ENCODE results near the gene RALGPS1. TPM values are rescaled to one million over a fixed set of nuclear protein-coding genes. Genes with fewer than 3 reads are reported as not detected.

The RALGPS1 gene
- total and polyA plus RNA-seq, 2 of the 13 experiments (the other 11 are each of a cell fraction or from before 2014, with no cell fraction given), result 3.7 to 6.5 TPM

- TF ChIP-seq BATF2 (CRISPR knock-in tag; IDR thresholded peaks at IDR 0.05) (no peak), EP300 (IDR thresholded peaks at IDR 0.05; ENCODE audit: low read depth in 2 of 2, low read length in 2 of 2) (no peak), EP300 (CRISPR knock-in tag; IDR thresholded peaks at IDR 0.05; ENCODE audit: borderline replicate concordance) (no peak), ZNF326 (CRISPR knock-in tag; IDR thresholded peaks at IDR 0.05; ENCODE audit: borderline replicate concordance) (no peak), ZNF430 (CRISPR knock-in tag; IDR thresholded peaks at IDR 0.05) (no peak), DDIT3 (CRISPR knock-in tag; IDR thresholded peaks at IDR 0.05) (no peak), ZNF256 (CRISPR knock-in tag; conservative IDR thresholded peaks at IDR 0.05) (no peak), ZMYM2 (CRISPR knock-in tag; IDR thresholded peaks at IDR 0.05) (no peak), ZNF878 (CRISPR knock-in tag; IDR thresholded peaks at IDR 0.05) (no peak)
Observed at GRCh38 chr9:127081250-127082185, 166.9 kb downstream of the RALGPS1 start (continued).

- Histone ChIP-seq H3K4me2 (ENCODE audit: low read depth, low read length) (no peak overlapping the region), H3K9ac (ENCODE audit: insufficient read depth, low read depth, low read length) (no peak overlapping the region), H3K4me3 (replicated peaks in 1 of 3; ENCODE audit: insufficient read depth in 1 of 3, low read depth in 2 of 3, low read length in 3 of 3) (no peak overlapping the region), H3K27me3 (ENCODE audit: control insufficient read depth in 1 of 2, insufficient read depth in 2 of 2, low read length in 2 of 2) (no peaks in the 10 kb centered on the region), H3K9me3 (ENCODE audit: low read length) (no peaks in the 10 kb centered on the region), H3K36me3 (replicated peaks in 1 of 2; ENCODE audit: control insufficient read depth in 1 of 2, insufficient read depth in 2 of 2, low read length in 2 of 2) (no peaks in the 10 kb centered on the region), H3K27ac (ENCODE audit: extremely low read length, insufficient read depth, low read length) (no peak overlapping the region), H3K4me1 (ENCODE audit: insufficient read depth, low read length) (peaks cover 17% of the 10 kb centered on the region), H2AFZ (ENCODE audit: low read length) (no peak overlapping the region), H4K20me1 (ENCODE audit: insufficient read depth, low read length) (no peaks in the 10 kb centered on the region), H3K79me2 (ENCODE audit: insufficient read depth, low read length) (no peaks in the 10 kb centered on the region)
- ATAC-seq, result no peak; the same call in 2 of the 3 replicates
- ChIA-PET POLR2A (no interaction called here), CTCF (ENCODE audit: low intra/inter-chr PET ratio, low total read pairs) (no interaction called here)
- TF ChIP-seq TEAD3 (CRISPR knock-in tag; optimal IDR thresholded peaks at IDR 0.05; ENCODE audit: borderline replicate concordance) (peak; percentile 60), RARG (CRISPR knock-in tag; IDR thresholded peaks at IDR 0.05; ENCODE audit: low read depth) (no peak), ELF3 (CRISPR knock-in tag; IDR thresholded peaks at IDR 0.05) (peak; percentile 44; the same call in 1 of the 2 replicates)
- BruUV-seq (replicated peaks), result no TSS peak
- DNase-seq (ENCODE audit: low spot score), result no peak
- 76% methylated on average over 5 of the region's 5 CpGs for WGBS (ENCODE audit: low lambda C conversion rate)
- no peak for FAIRE-seq
- in situ Hi-C loops (cut with HindIII; ENCODE audit: extremely low pct_ligation_motif_present, low pct_unique_long_range_greater_than_20kb), result no loop called here
- intact Hi-C loops (cut with micrococcal nuclease; ENCODE audit: unreplicated experiment), result no loop called here
Observed at GRCh38 chr9:127083138-127083980, 168.8 kb downstream of the RALGPS1 start.

Data from HepG2 (cell line).